Chondrocyte (in vitro differentiated cells): Measurements from ENCODE around the gene IL17B. TPM values are rescaled to one million over a fixed set of nuclear protein-coding genes. Genes with fewer than 3 reads are reported as not detected.

Experiments
- DNase-seq: peaks from one replicate; pipeline ENCODE4 v3.0.0; 2021; ENCODE audit warnings: mixed read lengths, low spot score
- H3K27ac Mint-ChIP-seq: one replicate; pipeline ENCODE4 v1.8.0; 2021; ENCODE audit warnings: mild to moderate bottlenecking, moderate library complexity, mixed read lengths; ENCODE audit not compliant: unreplicated experiment
- H3K27me3 Mint-ChIP-seq: 2 replicates; pipeline ENCODE4 v1.8.0; 2021; ENCODE audit warnings: low read depth, mixed read lengths
- H3K36me3 Mint-ChIP-seq: 2 replicates; pipeline ENCODE4 v1.8.0; 2021; ENCODE audit warnings: low read depth, mixed read lengths
- H3K4me1 Mint-ChIP-seq: 2 replicates; pipeline ENCODE4 v1.8.0; 2021; ENCODE audit warnings: low read depth, mild to moderate bottlenecking, mixed read lengths
- H3K4me3 Mint-ChIP-seq: one replicate; pipeline ENCODE4 v1.8.0; 2021; ENCODE audit warnings: mild to moderate bottlenecking, moderate library complexity, mixed read lengths; ENCODE audit not compliant: unreplicated experiment
- H3K9me3 Mint-ChIP-seq: 2 replicates; pipeline ENCODE4 v1.8.0; 2021; ENCODE audit warnings: low read depth, mixed read lengths
- total RNA-seq: library from RNA; stranded (reverse); gene quantifications from 3 replicates; pipeline ENCODE4 v1.2.1, GENCODE V29; 2021
- TF ChIP-seq, protein P1 (sequence below): fragments of 200-600 bp; sonication (generic); IDR thresholded peaks from 2 replicates; pipeline ENCODE4 v1.5.0; 2021; ENCODE audit warnings: antibody characterized with exemption, mild to moderate bottlenecking, moderate library complexity

IL17B gene
- total RNA-seq, 1 donor from 2014 or later: 4.6 TPM

DNA sequence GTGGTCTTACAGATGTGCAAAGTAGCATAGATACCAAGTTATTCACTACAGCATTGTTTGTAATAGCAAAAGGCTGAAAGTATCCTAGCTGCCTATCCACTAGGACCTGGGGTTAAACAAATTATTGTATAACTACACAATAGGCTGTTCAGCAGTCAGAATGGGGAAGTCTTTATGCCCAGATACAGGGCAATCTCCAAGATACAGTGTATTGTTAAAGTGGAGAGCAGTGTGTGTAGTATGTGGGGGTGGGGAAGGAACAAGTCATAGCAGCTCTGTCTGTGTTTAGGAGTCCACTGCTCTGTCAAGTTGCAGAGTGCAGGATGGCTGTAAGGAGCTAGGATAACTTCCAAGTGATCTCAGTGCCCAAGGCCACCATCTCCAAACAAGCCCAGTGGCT lies 15.7 kb downstream of the IL17B start:
- Mint-ChIP-seq H3K9me3 (no peaks in the 10 kb centered on the region), H3K4me3 (no peak overlapping the region), H3K27ac (no peak overlapping the region), H3K27me3 (no peaks in the 10 kb centered on the region), H3K36me3 (no peaks in the 10 kb centered on the region), H3K4me1 (peaks cover 13% of the 10 kb centered on the region)
- TF ChIP-seq, protein P1, sequence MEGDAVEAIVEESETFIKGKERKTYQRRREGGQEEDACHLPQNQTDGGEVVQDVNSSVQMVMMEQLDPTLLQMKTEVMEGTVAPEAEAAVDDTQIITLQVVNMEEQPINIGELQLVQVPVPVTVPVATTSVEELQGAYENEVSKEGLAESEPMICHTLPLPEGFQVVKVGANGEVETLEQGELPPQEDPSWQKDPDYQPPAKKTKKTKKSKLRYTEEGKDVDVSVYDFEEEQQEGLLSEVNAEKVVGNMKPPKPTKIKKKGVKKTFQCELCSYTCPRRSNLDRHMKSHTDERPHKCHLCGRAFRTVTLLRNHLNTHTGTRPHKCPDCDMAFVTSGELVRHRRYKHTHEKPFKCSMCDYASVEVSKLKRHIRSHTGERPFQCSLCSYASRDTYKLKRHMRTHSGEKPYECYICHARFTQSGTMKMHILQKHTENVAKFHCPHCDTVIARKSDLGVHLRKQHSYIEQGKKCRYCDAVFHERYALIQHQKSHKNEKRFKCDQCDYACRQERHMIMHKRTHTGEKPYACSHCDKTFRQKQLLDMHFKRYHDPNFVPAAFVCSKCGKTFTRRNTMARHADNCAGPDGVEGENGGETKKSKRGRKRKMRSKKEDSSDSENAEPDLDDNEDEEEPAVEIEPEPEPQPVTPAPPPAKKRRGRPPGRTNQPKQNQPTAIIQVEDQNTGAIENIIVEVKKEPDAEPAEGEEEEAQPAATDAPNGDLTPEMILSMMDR: no peak
- no peak for DNase-seq

- no peaks in the 10 kb centered on the region for H3K9me3 Mint-ChIP-seq
- H3K4me1 Mint-ChIP-seq: peaks cover 12% of the 10 kb centered on the region
- no peak overlapping the region for H3K4me3 Mint-ChIP-seq
- no peaks in the 10 kb centered on the region for H3K36me3 Mint-ChIP-seq
- TF ChIP-seq, protein P1: no peak
- no peaks in the 10 kb centered on the region for H3K27me3 Mint-ChIP-seq
- H3K27ac Mint-ChIP-seq: no peak overlapping the region
- DNase-seq: no peak
Measured at GRCh38 chr5:149362541-149362940, 16.6 kb downstream of the IL17B start.

DNA sequence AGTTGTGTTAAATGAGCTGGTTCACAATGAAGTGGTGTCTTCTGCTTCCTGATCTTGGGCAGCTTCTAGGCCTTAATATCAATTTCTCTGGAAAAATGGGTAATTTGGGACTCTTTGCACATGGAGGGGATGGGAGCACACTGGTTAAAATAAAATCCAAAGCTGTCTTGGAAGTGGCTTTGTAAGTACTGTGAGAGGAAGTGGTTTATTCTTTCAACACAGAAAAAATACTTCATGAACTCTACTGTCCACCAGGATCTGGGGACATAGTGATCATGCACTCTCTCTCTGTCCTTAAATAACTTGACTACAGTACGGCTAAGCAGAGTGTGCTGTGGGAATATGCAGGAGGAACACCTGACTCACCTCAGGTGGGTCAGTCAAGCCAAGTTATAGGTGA lies 18.8 kb downstream of the IL17B start:
- Mint-ChIP-seq H3K27ac (peak overlapping the region; percentile 25), H3K9me3 (no peaks in the 10 kb centered on the region), H3K4me1 (peaks cover 12% of the 10 kb centered on the region), H3K4me3 (no peak overlapping the region), H3K36me3 (peaks cover 2% of the 10 kb centered on the region), H3K27me3 (no peaks in the 10 kb centered on the region)
- no peak for DNase-seq
- TF ChIP-seq, protein P1: no peak

GRCh38 chr5:149358868-149359495 lies 20.1 kb downstream of the IL17B start:
- TF ChIP-seq, protein P1: no peak
- Mint-ChIP-seq H3K27me3 (no peaks in the 10 kb centered on the region), H3K27ac (no peak overlapping the region), H3K4me1 (peaks cover 12% of the 10 kb centered on the region), H3K4me3 (no peak overlapping the region), H3K9me3 (no peaks in the 10 kb centered on the region), H3K36me3 (peaks cover 9% of the 10 kb centered on the region)
- DNase-seq: no peak

DNA sequence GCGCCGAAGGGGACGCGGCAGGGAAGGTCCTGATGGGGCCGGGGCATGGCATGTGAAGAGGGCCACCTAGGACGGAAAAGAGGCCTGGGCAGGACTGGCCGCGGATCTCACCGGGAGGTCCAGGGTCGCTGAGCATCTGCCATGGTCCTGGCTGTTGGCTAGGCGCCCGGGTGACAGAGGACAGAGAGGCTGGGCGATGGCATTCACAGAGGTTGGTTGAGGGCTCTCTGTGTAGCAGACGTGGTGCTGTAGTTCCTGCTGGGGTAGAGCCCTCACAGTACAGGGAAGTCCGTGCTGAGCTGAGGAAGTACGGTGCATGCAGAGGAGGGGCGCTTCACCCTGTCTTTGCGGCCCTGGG lies 20.8 kb downstream of the IL17B start:
- H3K4me3 Mint-ChIP-seq: peak overlapping the region; percentile 86
- H3K27ac Mint-ChIP-seq: peak overlapping the region; percentile 74
- TF ChIP-seq, protein P1: no peak
- no peaks in the 10 kb centered on the region for H3K27me3 Mint-ChIP-seq
- H3K9me3 Mint-ChIP-seq: no peaks in the 10 kb centered on the region
- DNase-seq: no peak
- H3K4me1 Mint-ChIP-seq: peaks cover 12% of the 10 kb centered on the region
- peaks cover 11% of the 10 kb centered on the region for H3K36me3 Mint-ChIP-seq
